ENCODE results near the gene GPC3. TPM values are rescaled to one million over a fixed set of nuclear protein-coding genes. Genes with fewer than 3 reads are reported as not detected.
"Not testable (repeated sequence)": the region's sequence is repeated elsewhere in the genome, so short reads cannot be mapped to it uniquely, and the experiment has no call there.

GPC3 gene
- total RNA-seq, 1 donor from 2014 or later: 0.12 TPM

- intact Hi-C loops (cut with micrococcal nuclease): no loop called here
Measured at GRCh38 chrX:133905305-133905704, 80.1 kb downstream of the GPC3 start.

GRCh38 chrX:133897593-133898163, 87.7 kb downstream of the GPC3 start:
- intact Hi-C loops (cut with micrococcal nuclease): no loop called here

GRCh38 chrX:133892337-133892736, 93.1 kb downstream of the GPC3 start:
- intact Hi-C loops (cut with micrococcal nuclease): no loop called here

- intact Hi-C loops (cut with micrococcal nuclease): no loop called here
Measured at GRCh38 chrX:133888984-133889383, 96.4 kb downstream of the GPC3 start.

- intact Hi-C loops (cut with micrococcal nuclease): not testable (repeated sequence)
Measured at GRCh38 chrX:133888084-133888483, 97.3 kb downstream of the GPC3 start.

GRCh38 chrX:133884430-133885394, 100.7 kb downstream of the GPC3 start:
- intact Hi-C loops (cut with micrococcal nuclease): no loop called here

- intact Hi-C loops (cut with micrococcal nuclease): no loop called here
Measured at GRCh38 chrX:133881893-133882292, 103.5 kb downstream of the GPC3 start.

- intact Hi-C loops (cut with micrococcal nuclease): no loop called here
Measured at GRCh38 chrX:133881007-133881406, 104.4 kb downstream of the GPC3 start.

- intact Hi-C loops (cut with micrococcal nuclease): no loop called here
Measured at GRCh38 chrX:133880032-133880443, 105.4 kb downstream of the GPC3 start.

- intact Hi-C loops (cut with micrococcal nuclease): no loop called here
Measured at GRCh38 chrX:133878710-133879109, 106.7 kb downstream of the GPC3 start.

GRCh38 chrX:133876646-133877045, 108.7 kb downstream of the GPC3 start:
- intact Hi-C loops (cut with micrococcal nuclease): no loop called here

- intact Hi-C loops (cut with micrococcal nuclease): no loop called here
Measured at GRCh38 chrX:133869270-133869669, 116.1 kb downstream of the GPC3 start.

GRCh38 chrX:133868682-133869081, 116.7 kb downstream of the GPC3 start:
- intact Hi-C loops (cut with micrococcal nuclease): no loop called here

GRCh38 chrX:133868250-133868649, 117.1 kb downstream of the GPC3 start:
- intact Hi-C loops (cut with micrococcal nuclease): no loop called here

- intact Hi-C loops (cut with micrococcal nuclease): no loop called here
Measured at GRCh38 chrX:133865761-133866471, 119.5 kb downstream of the GPC3 start.

GRCh38 chrX:133864236-133864635, 121.2 kb downstream of the GPC3 start:
- intact Hi-C loops (cut with micrococcal nuclease): no loop called here

GRCh38 chrX:133859860-133860259, 125.5 kb downstream of the GPC3 start:
- intact Hi-C loops (cut with micrococcal nuclease): no loop called here

- intact Hi-C loops (cut with micrococcal nuclease): no loop called here
Measured at GRCh38 chrX:133859336-133859735, 126.1 kb downstream of the GPC3 start.

GRCh38 chrX:133857640-133858269, 127.6 kb downstream of the GPC3 start:
- intact Hi-C loops (cut with micrococcal nuclease): no loop called here

- intact Hi-C loops (cut with micrococcal nuclease): no loop called here
Measured at GRCh38 chrX:133856819-133857218, 128.6 kb downstream of the GPC3 start.

GRCh38 chrX:133854290-133854689, 131.1 kb downstream of the GPC3 start:
- intact Hi-C loops (cut with micrococcal nuclease): no loop called here
